ENCODE results near the gene CELF2. TPM values are rescaled to one million over a fixed set of nuclear protein-coding genes. Genes with fewer than 3 reads are reported as not detected.

The CELF2 gene
- total RNA-seq, 3 donors from 2014 or later (not counting 1 experiment from before 2014, with no cell fraction given) = 282 to 298 (median 295) TPM

DNA sequence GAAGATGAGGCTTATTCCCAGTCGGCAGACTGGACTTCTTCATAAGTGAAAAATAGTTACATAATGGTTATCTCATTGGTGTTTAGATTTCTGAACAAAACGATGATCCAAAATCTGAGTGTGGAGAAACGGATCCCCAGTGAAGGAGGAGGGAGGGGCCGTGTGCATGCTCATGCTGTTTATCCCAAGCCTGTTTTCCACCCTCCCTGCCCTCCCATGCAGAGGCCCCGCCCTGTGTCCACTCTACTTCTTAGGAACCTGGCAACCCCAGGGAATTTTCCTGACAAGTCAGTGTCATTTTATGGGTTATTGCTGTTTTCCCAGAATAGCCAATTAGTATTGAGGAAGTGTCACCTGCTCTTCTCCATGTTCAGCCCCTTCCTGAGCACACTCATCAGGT lies 174.0 kb downstream of the CELF2 start:
- H3K4me3 Mint-ChIP-seq = peak overlapping the region; percentile 79
- H3K4me3 ChIP-seq (ENCODE audit: low read length) = no peak overlapping the region
- WGBS (ENCODE audit: insufficient coverage) = 55% methylated on average over 3 of the region's 5 CpGs
- H3K4me1 Mint-ChIP-seq = peaks cover 95 to 97% of the 10 kb centered on the region in 2 donors
- peaks cover 28% of the 10 kb centered on the region for H3K36me3 Mint-ChIP-seq
- H3K36me3 ChIP-seq (ENCODE audit: control insufficient read depth, insufficient read depth, low read length) = peaks cover 72% of the 10 kb centered on the region
- H3K27me3 Mint-ChIP-seq (ENCODE audit: low read depth in 2 of 2) = no peaks in the 10 kb centered on the region
- intact Hi-C loops (cut with micrococcal nuclease) = no loop called here
- H3K27me3 ChIP-seq (ENCODE audit: control insufficient read depth, insufficient read depth, low read length) = no peaks in the 10 kb centered on the region
- H3K27ac ChIP-seq (ENCODE audit: low read length) = peak overlapping the region; percentile 41
- H3K27ac Mint-ChIP-seq = no peak overlapping the region
- H3K9me3 Mint-ChIP-seq = no peaks in the 10 kb centered on the region
- no peak for DNase-seq
- ATAC-seq = no peak
- TF ChIP-seq, protein P1, sequence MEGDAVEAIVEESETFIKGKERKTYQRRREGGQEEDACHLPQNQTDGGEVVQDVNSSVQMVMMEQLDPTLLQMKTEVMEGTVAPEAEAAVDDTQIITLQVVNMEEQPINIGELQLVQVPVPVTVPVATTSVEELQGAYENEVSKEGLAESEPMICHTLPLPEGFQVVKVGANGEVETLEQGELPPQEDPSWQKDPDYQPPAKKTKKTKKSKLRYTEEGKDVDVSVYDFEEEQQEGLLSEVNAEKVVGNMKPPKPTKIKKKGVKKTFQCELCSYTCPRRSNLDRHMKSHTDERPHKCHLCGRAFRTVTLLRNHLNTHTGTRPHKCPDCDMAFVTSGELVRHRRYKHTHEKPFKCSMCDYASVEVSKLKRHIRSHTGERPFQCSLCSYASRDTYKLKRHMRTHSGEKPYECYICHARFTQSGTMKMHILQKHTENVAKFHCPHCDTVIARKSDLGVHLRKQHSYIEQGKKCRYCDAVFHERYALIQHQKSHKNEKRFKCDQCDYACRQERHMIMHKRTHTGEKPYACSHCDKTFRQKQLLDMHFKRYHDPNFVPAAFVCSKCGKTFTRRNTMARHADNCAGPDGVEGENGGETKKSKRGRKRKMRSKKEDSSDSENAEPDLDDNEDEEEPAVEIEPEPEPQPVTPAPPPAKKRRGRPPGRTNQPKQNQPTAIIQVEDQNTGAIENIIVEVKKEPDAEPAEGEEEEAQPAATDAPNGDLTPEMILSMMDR (IDR thresholded peaks at IDR 0.05) = no peak
- H3K4me1 ChIP-seq (ENCODE audit: control insufficient read depth, insufficient read depth, low read length) = peaks cover 72% of the 10 kb centered on the region
- no peaks in the 10 kb centered on the region for H3K9me3 ChIP-seq (ENCODE audit: control insufficient read depth, insufficient read depth, low read length)

DNA sequence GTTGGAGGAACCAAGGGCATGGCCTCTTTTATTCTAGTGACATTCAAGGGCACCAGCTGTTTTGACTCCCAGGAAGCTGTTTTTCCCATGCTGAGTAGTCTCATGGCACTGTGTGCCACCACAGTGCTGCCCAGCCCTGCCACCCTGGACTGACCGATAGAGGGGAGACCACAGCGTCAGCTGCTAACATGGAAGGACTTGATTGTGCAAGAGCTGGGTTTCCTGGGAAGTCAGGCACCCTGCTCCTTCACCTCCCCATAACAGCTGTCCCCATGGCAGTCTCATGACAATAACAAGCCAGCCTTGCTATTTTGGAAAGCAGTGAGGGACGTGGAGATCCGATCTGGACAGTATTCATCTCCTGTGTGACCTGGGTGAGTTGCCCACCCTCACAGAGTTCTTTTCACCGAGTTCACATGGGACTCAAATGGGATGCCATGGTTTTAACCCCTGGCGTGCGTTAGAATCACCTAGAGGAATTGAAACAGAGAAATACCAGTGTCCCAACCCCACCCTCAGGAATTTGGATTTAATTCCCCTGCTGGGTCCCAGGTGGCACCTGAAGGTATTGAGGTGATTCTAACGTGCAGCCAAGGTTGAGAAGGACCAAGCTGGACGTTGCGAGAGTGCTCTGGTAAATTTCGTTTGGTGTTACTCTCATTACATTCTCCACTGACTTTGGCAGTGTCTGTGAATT lies 174.8 kb downstream of the CELF2 start:
- Mint-ChIP-seq H3K27me3 (ENCODE audit: low read depth in 2 of 2) (no peaks in the 10 kb centered on the region), H3K27ac (no peak overlapping the region), H3K4me3 (peak overlapping the region; percentile 79), H3K36me3 (peaks cover 26% of the 10 kb centered on the region), H3K4me1 (peaks cover 95 to 97% of the 10 kb centered on the region in 2 donors), H3K9me3 (no peaks in the 10 kb centered on the region)
- 53% methylated on average over 11 of the region's 11 CpGs for WGBS (ENCODE audit: insufficient coverage)
- Histone ChIP-seq H3K27ac (ENCODE audit: low read length) (peak overlapping the region; percentile 1), H3K4me3 (ENCODE audit: low read length) (no peak overlapping the region), H3K27me3 (ENCODE audit: control insufficient read depth, insufficient read depth, low read length) (no peaks in the 10 kb centered on the region), H3K4me1 (ENCODE audit: control insufficient read depth, insufficient read depth, low read length) (peaks cover 80% of the 10 kb centered on the region), H3K36me3 (ENCODE audit: control insufficient read depth, insufficient read depth, low read length) (peaks cover 68% of the 10 kb centered on the region), H3K9me3 (ENCODE audit: control insufficient read depth, insufficient read depth, low read length) (no peaks in the 10 kb centered on the region)
- TF ChIP-seq, protein P1 (IDR thresholded peaks at IDR 0.05) = no peak
- intact Hi-C loops (cut with micrococcal nuclease) = no loop called here
- DNase-seq (no peak), ATAC-seq (no peak)

DNA sequence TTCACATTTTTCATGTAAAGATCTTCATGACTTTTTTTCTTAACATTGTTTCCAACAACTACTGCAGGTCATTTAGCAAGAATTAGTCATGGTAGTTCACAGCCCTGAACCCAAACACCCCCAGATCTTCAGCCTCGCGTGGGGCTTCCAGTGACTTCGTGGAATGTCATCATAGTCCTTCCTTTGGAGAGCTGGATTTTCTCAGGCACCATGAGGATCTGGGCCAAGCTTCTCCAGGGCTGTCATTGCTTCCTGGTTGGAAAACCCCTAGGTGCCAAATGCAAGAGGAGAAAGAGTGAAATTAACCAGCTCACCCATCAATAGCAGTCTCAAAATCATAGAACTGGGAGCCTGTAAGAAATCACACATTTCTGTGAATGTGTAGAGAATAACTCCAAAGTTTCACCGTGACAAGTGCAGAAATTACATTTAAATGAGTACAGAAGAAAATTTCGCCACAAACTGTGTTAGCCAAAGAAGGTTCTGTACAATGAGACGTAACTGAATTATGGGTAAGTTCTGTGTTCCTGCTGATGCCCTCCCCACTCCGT lies 175.4 kb downstream of the CELF2 start:
- Mint-ChIP-seq H3K4me1 (peaks cover 95 to 97% of the 10 kb centered on the region in 2 donors), H3K27ac (no peak overlapping the region), H3K4me3 (peak overlapping the region; percentile 79), H3K27me3 (ENCODE audit: low read depth in 2 of 2) (no peaks in the 10 kb centered on the region), H3K36me3 (peaks cover 22% of the 10 kb centered on the region), H3K9me3 (no peaks in the 10 kb centered on the region)
- Histone ChIP-seq H3K27me3 (ENCODE audit: control insufficient read depth, insufficient read depth, low read length) (no peaks in the 10 kb centered on the region), H3K4me3 (ENCODE audit: low read length) (no peak overlapping the region), H3K9me3 (ENCODE audit: control insufficient read depth, insufficient read depth, low read length) (no peaks in the 10 kb centered on the region), H3K27ac (ENCODE audit: low read length) (peak overlapping the region; percentile 1), H3K36me3 (ENCODE audit: control insufficient read depth, insufficient read depth, low read length) (peaks cover 64% of the 10 kb centered on the region), H3K4me1 (ENCODE audit: control insufficient read depth, insufficient read depth, low read length) (peaks cover 78% of the 10 kb centered on the region)
- peak in 1 of 3 donors; percentile 14 for ATAC-seq
- intact Hi-C loops (cut with micrococcal nuclease) = no loop called here
- TF ChIP-seq, protein P1 (IDR thresholded peaks at IDR 0.05) = no peak
- no peak for DNase-seq
- whole genome bisulfite sequencing (ENCODE audit: insufficient coverage) = 44% methylated on average over 7 of the region's 7 CpGs
